NB4 (cell line): ENCODE data around the gene SMIM38.

ENCODE experiments used
- DNase-seq: peaks from one replicate; pipeline ENCODE4 v3.0.0; 2010; ENCODE audit warnings: low read depth
- H3K4me3 ChIP-seq: one replicate; pipeline ENCODE4 v1.5.1; 2011; ENCODE audit warnings: mild to moderate bottlenecking, low read depth, low read length, moderate library complexity
- CTCF ChIP-seq: IDR thresholded peaks from one replicate; pipeline ENCODE4 v1.5.1; 2012; ENCODE audit warnings: low read depth, low read length
- MAX ChIP-seq: IDR thresholded peaks from 2 replicates; pipeline ENCODE4 v1.6.1; 2011; ENCODE audit warnings: low read depth, low read length
- MYC ChIP-seq: IDR thresholded peaks from 2 replicates; pipeline ENCODE4 v1.6.1; 2011; ENCODE audit warnings: low read depth, low read length
- POLR2A ChIP-seq: IDR thresholded peaks from 2 replicates; pipeline ENCODE4 v1.6.1; 2011; ENCODE audit warnings: mild to moderate bottlenecking; ENCODE audit not compliant: insufficient read length; ENCODE audit errors: extremely low read depth

Gene SMIM38

GRCh38 chr11:69157822-69158231 is 2.1 kb downstream of the SMIM38 start:
- H3K4me3 ChIP-seq, result no peak overlapping the region
- TF ChIP-seq MYC (no peak), MAX (no peak)
- DNase-seq, result no peak

- DNase-seq, result no peak
- no peak overlapping the region for H3K4me3 ChIP-seq
- TF ChIP-seq MYC (no peak), MAX (no peak), CTCF (no peak), POLR2A (no peak)
Measured at GRCh38 chr11:69158301-69159149, 2.8 kb downstream of the SMIM38 start.

- no peak overlapping the region for H3K4me3 ChIP-seq
- no peak for DNase-seq
- no peak for TF ChIP-seq MYC
- no peak for TF ChIP-seq POLR2A
- no peak for TF ChIP-seq CTCF
- no peak for TF ChIP-seq MAX
Measured at GRCh38 chr11:69159150-69159852, 3.6 kb downstream of the SMIM38 start.

- no peak overlapping the region for H3K4me3 ChIP-seq
- DNase-seq, result no peak
- no peak for TF ChIP-seq MAX
- no peak for TF ChIP-seq CTCF
- no peak for TF ChIP-seq MYC
- TF ChIP-seq POLR2A, result no peak
Measured at GRCh38 chr11:69160296-69161116, 4.8 kb downstream of the SMIM38 start.

- TF ChIP-seq POLR2A (no peak), CTCF (no peak)
- no peak overlapping the region for H3K4me3 ChIP-seq
- DNase-seq, result no peak
Measured at GRCh38 chr11:69161117-69161407, 5.3 kb downstream of the SMIM38 start.

- H3K4me3 ChIP-seq, result no peak overlapping the region
- TF ChIP-seq POLR2A (no peak), MAX (no peak), MYC (no peak), CTCF (no peak)
- DNase-seq, result no peak
Measured at GRCh38 chr11:69162505-69162904, 6.8 kb downstream of the SMIM38 start.
